ENCODE data around the gene ASXL3.

Gene ASXL3

GRCh38 chr18:33670029-33670428 lies 92.0 kb downstream of the ASXL3 start:
- no peak overlapping the region for H3K4me3 ChIP-seq (ENCODE audit: low read depth, low read length)
- no peak for TF ChIP-seq CTCF (IDR thresholded peaks at IDR 0.05; ENCODE audit: borderline replicate concordance, insufficient read depth, low read depth, low read length)

GRCh38 chr18:33673689-33674088 lies 95.7 kb downstream of the ASXL3 start:
- no peak for TF ChIP-seq CTCF (IDR thresholded peaks at IDR 0.05; ENCODE audit: borderline replicate concordance, insufficient read depth, low read depth, low read length)
- H3K4me3 ChIP-seq (ENCODE audit: low read depth, low read length) = no peak overlapping the region

- no peak overlapping the region for H3K4me3 ChIP-seq (ENCODE audit: low read depth, low read length)
- TF ChIP-seq CTCF (IDR thresholded peaks at IDR 0.05; ENCODE audit: borderline replicate concordance, insufficient read depth, low read depth, low read length) = no peak
Measured at GRCh38 chr18:33676593-33676992, 98.6 kb downstream of the ASXL3 start.

- H3K4me3 ChIP-seq (ENCODE audit: low read depth, low read length) = no peak overlapping the region
- TF ChIP-seq CTCF (IDR thresholded peaks at IDR 0.05; ENCODE audit: borderline replicate concordance, insufficient read depth, low read depth, low read length) = no peak
Measured at GRCh38 chr18:33677891-33678290, 99.9 kb downstream of the ASXL3 start.

GRCh38 chr18:33682436-33682835 lies 104.4 kb downstream of the ASXL3 start:
- TF ChIP-seq CTCF (IDR thresholded peaks at IDR 0.05; ENCODE audit: borderline replicate concordance, insufficient read depth, low read depth, low read length) = no peak
- no peak overlapping the region for H3K4me3 ChIP-seq (ENCODE audit: low read depth, low read length)

GRCh38 chr18:33694593-33694992 lies 116.6 kb downstream of the ASXL3 start:
- no peak overlapping the region for H3K4me3 ChIP-seq (ENCODE audit: low read depth, low read length)
- TF ChIP-seq CTCF (IDR thresholded peaks at IDR 0.05; ENCODE audit: borderline replicate concordance, insufficient read depth, low read depth, low read length) = no peak

GRCh38 chr18:33696332-33697162 lies 118.5 kb downstream of the ASXL3 start:
- no peak for TF ChIP-seq CTCF (IDR thresholded peaks at IDR 0.05; ENCODE audit: borderline replicate concordance, insufficient read depth, low read depth, low read length)
- no peak overlapping the region for H3K4me3 ChIP-seq (ENCODE audit: low read depth, low read length)

All from GM12875 (cell line).